HG03108 (cell line): ENCODE measurements around the gene RAB25.

Experiments used
- ATAC-seq: cut with Tn5 transposase; IDR thresholded peaks from one replicate; pipeline ENCODE4 v1.9.1; 2021; ENCODE audit warnings: moderate library complexity; ENCODE audit not compliant: unreplicated experiment

The RAB25 gene

GRCh38 chr1:156100205-156100995, 39.4 kb downstream of the RAB25 start:
- ATAC-seq: no peak

GRCh38 chr1:156101880-156102279, 40.9 kb downstream of the RAB25 start:
- ATAC-seq: no peak

GRCh38 chr1:156102633-156103511, 41.9 kb downstream of the RAB25 start:
- no peak for ATAC-seq

GRCh38 chr1:156103521-156103947, 42.6 kb downstream of the RAB25 start:
- ATAC-seq: no peak

- no peak for ATAC-seq
Observed at GRCh38 chr1:156104065-156104810, 43.3 kb downstream of the RAB25 start.

- ATAC-seq: no peak
Observed at GRCh38 chr1:156104861-156105832, 44.2 kb downstream of the RAB25 start.

GRCh38 chr1:156106624-156107488, 45.9 kb downstream of the RAB25 start:
- no peak for ATAC-seq

- no peak for ATAC-seq
Observed at GRCh38 chr1:156108057-156108456, 47.1 kb downstream of the RAB25 start.

GRCh38 chr1:156108664-156109241, 47.8 kb downstream of the RAB25 start:
- ATAC-seq: no peak

- no peak for ATAC-seq
Observed at GRCh38 chr1:156110252-156110651, 49.3 kb downstream of the RAB25 start.

GRCh38 chr1:156111355-156111962, 50.5 kb downstream of the RAB25 start:
- no peak for ATAC-seq

- no peak for ATAC-seq
Observed at GRCh38 chr1:156112276-156113137, 51.5 kb downstream of the RAB25 start.

- no peak for ATAC-seq
Observed at GRCh38 chr1:156113282-156113950, 52.5 kb downstream of the RAB25 start.

- peak; percentile 58 for ATAC-seq
Observed at GRCh38 chr1:156114101-156114918, 53.4 kb downstream of the RAB25 start, which contains the start of gene LMNA. TSS of gene LMNA (plus strand) at chr1:156114711. CDS start at chr1:156114919, 208 bp downstream.

GRCh38 chr1:156114919-156115513, 54.1 kb downstream of the RAB25 start:
- peak; percentile 4 for ATAC-seq
